GM13976 (cell line): ENCODE data around the gene WDR74.
"Not testable (repeated sequence)": the region's sequence is repeated elsewhere in the genome, so short reads cannot be mapped to it uniquely, and the experiment has no call there.

Experiments
- DNase-seq: peaks from one replicate; pipeline ENCODE4 v3.0.0; 2012; ENCODE audit warnings: low spot score
- in situ Hi-C: fragments of 300-500 bp; cut with MboI; formaldehyde crosslinking; loops from one replicate; pipeline ENCODE4 v1.12.0; 2022; ENCODE audit warnings: low sequenced_read_pairs, mixed read lengths, inconsistent platforms; ENCODE audit not compliant: unreplicated experiment
- TF ChIP-seq, protein P1 (sequence below): IDR thresholded peaks from 2 replicates; pipeline ENCODE4 v1.5.1; 2012; ENCODE audit warnings: borderline replicate concordance, mild to moderate bottlenecking; ENCODE audit not compliant: insufficient read depth; ENCODE audit errors: extremely low read depth, missing control alignments, control extremely low read depth

The WDR74 gene

GRCh38 chr11:62875698-62876478 lies 36.5 kb upstream of the WDR74 start:
- in situ Hi-C loops, result no loop called here
- TF ChIP-seq, protein P1, sequence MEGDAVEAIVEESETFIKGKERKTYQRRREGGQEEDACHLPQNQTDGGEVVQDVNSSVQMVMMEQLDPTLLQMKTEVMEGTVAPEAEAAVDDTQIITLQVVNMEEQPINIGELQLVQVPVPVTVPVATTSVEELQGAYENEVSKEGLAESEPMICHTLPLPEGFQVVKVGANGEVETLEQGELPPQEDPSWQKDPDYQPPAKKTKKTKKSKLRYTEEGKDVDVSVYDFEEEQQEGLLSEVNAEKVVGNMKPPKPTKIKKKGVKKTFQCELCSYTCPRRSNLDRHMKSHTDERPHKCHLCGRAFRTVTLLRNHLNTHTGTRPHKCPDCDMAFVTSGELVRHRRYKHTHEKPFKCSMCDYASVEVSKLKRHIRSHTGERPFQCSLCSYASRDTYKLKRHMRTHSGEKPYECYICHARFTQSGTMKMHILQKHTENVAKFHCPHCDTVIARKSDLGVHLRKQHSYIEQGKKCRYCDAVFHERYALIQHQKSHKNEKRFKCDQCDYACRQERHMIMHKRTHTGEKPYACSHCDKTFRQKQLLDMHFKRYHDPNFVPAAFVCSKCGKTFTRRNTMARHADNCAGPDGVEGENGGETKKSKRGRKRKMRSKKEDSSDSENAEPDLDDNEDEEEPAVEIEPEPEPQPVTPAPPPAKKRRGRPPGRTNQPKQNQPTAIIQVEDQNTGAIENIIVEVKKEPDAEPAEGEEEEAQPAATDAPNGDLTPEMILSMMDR, result no peak
- DNase-seq, result no peak

- in situ Hi-C loops, result loop anchor here (25.0 kb wide), 1 partner anchor 488 kb away; no protein-coding TSS in a partner anchor
- TF ChIP-seq, protein P1, result no peak
- no peak for DNase-seq
Observed at GRCh38 chr11:62874851-62875250, 35.5 kb upstream of the WDR74 start.

DNA sequence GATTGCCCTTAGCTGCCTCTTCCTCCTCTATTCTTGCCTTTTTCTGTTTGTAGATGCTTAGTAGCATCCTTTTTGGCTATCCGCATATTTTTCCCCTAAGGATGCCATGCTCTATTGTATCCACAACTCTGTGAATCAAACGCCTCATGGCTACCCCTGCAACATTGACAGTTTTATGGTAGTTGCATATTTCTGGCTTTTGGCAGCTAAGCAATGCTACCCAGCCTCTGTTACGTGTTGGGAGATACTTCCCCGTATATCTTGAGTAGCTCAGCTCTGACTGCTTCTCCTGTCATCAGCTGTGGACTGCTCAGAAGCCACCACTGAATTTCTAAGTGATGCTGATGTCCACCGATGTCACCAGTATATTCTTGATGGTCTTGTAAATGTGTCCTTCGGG lies 26.2 kb upstream of the WDR74 start:
- no peak for DNase-seq
- TF ChIP-seq, protein P1, result no peak
- in situ Hi-C loops, result loop anchor here (25.0 kb wide), 1 partner anchor 478 kb away; no protein-coding TSS in a partner anchor

- DNase-seq, result no peak
- TF ChIP-seq, protein P1, result no peak
- in situ Hi-C loops, result loop anchor here (25.0 kb wide), 1 partner anchor 477 kb away; no protein-coding TSS in a partner anchor
Observed at GRCh38 chr11:62863687-62864335, 24.4 kb upstream of the WDR74 start.

DNA sequence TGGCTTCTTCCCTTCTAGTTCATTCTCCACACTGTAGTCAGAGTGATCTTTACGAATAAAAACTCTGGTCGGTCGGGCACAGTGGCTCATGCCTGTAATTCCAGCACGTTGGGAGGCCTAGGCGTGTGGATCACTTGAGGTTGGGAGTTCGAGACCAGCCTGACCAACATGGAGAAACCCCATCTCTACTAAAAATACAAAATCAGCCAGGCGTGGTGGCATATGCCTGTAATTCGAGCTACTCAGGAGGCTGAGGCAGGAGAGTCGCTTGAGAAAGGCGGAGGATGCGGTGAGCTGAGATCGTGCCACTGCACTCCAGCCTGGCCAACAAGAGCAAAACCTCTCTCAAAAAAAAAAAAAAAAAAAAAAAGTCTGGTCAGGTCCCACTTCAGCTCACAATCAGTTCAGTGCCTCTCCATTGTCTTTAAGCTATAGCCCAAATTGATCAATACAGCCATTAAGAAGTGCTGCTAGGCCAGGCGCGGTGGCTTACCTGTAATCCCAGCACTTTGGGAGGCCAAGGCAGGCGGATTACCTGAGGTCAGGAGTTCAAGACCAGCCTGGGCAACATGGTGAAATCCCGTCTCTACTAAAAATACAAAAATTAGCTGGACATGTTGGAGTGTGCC lies 22.3 kb upstream of the WDR74 start:
- in situ Hi-C loops, result loop anchor here (25.0 kb wide), 1 partner anchor 474 kb away; no protein-coding TSS in a partner anchor
- not testable (repeated sequence) for DNase-seq

DNA sequence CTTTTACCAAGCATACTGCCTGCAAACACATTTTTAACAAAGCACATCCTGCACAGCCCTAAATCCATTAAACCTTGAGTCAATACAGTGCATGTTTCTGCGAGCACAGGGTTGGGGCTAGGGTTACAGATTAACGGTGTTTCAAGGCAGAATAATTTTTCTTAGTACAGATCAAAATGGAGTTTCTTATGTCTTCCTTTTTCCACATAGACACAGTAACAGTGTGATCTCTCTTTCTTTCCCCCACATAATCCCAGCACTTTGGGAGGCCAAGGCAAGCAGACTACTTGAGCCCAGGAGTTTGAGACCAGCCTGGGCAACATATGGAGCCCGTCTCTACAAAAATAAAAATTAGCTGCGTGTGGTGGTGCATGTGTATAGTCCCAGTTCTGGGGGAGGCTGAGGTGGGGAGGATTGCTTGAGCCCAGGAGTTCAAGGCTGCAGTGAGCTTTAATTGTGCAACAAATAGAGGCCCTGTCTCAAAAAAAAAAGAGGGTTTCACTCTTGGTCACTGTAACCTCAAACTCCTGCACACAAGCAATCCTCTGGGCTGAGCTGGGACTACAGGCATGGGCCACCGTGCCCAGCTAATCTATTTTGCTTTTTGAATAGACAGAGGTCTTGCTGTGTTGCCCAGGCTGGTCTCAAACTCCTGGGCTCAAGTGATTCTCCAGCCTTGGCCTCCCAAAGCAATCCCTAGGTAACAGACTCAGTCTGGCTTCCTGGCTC lies 21.6 kb upstream of the WDR74 start:
- TF ChIP-seq, protein P1, result no peak
- in situ Hi-C loops, result loop anchor here (25.0 kb wide), 1 partner anchor 474 kb away; no protein-coding TSS in a partner anchor
- no peak for DNase-seq

DNA sequence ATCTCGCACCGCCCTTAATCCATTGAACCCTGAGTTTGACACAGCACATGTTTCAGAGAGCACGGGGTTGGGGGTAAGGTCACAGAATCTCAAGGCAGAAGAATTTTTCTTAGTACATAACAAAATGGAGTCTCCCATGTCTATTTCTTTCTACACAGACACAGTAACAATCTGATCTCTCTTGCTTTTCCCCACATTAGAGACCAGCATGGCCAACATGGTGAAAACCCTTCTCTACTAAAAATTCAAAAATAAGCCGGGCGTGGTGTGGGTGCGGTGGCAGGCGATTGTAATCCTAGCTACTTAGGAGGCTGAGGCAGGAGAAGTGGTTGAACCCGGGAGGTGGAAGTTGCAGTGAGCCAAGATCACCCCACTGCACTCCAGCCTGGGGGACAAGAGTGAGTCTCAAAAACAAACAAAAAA lies 19.9 kb upstream of the WDR74 start:
- in situ Hi-C loops, result loop anchor here (25.0 kb wide), 1 partner anchor 472 kb away; no protein-coding TSS in a partner anchor
- not testable (repeated sequence) for DNase-seq
